GM18867 (cell line): ENCODE data around the gene C10orf90.
"Not testable (repeated sequence)": the region's sequence is repeated elsewhere in the genome, so short reads cannot be mapped to it uniquely, and the experiment has no call there.

Source experiments
- ATAC-seq: cut with Tn5 transposase; IDR thresholded peaks from one replicate; pipeline ENCODE4 v1.9.1; 2021; ENCODE audit warnings: mild to moderate bottlenecking, moderate library complexity; ENCODE audit not compliant: unreplicated experiment

C10orf90 gene

DNA sequence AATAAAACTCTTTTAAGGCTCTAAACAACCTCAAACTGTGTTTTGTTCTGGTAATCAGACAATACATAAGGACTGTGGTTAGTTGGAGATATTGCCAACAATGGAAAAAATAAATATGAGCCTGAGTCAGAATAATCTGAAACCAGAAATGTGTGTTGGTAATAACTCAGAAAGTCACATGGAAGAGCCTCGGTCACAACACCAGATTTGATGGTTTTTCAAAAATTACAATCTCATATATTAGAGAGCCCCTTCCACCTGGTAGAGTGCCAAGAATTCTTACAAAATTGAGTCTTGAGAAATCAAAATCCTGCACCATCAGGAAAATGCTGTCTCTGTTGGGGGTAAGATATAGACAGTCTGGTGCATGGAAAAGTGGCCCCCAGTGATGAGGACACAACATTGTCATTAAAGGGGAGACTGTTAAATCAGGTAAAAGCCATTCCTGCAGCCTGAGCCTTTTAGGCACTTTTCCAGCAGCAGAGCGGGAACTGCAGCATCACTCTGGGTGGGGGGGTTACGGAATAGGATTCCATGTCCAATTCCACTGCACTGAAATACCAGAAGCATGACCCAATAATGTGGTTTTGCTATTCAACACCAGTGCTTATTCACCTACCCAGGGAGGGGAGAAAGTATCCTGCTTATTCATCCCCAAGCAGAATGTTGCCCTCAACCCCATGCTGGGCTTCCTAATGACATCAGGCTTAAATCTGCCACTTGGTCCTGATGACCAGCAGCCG, 272.7 kb downstream of the C10orf90 start:
- no peak for ATAC-seq

DNA sequence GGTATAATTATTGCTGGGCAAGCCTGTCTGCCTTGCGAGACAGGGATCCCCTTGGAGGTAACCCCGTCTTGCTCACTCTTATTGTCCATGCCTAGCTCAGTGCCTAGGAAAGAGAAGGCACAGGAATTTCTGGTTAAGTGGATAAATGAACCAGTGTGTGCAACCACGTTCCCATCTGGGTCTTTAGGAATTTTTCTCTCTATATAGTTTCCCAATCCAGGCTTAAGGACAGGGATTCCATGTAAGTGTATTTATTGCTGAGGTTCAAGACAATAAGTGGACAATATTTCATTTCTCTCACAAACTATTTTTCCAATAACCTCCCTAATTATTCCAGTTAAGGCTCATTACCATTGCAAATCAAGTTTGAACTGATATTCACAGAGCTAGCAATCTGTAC, 273.3 kb downstream of the C10orf90 start:
- ATAC-seq, result no peak

DNA sequence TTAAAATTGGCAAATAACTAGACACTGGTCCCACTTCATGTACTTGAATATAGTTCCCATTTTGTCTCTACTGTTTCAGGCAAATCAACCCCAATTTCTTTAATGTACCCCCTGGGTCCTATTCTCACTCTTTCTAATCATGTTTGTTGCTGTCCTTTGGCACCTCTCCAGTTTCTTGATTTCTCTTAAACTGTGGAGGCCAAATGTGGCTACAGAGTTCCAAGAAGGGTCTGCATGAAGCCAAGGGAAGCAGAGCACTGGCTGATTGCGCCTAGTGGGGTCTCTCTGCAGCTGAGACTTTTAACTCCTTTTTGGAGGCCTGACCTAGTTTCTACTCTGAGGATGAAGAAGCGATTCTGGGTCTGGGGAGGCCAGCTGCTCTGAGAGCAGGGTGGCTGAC, 275.5 kb downstream of the C10orf90 start:
- no peak for ATAC-seq

DNA sequence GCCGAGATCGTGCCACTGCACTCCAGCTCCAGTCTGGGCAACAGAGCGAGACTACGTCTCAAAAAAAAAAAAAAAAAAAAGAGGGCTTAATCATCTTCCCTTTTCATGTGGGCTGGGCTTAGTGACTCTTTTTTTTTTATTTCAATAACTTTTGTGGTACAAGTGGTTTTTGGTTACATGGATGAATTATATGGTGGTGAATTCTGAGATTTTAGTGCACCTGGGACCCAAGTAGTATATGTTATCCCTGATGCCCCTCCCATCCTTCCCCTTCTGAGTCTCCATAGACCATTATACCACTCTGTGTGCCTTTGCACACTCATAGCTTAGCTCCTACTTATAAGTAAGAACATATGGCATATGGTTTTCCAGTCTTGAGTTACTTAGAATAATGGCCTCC, 277.4 kb downstream of the C10orf90 start:
- no peak for ATAC-seq

DNA sequence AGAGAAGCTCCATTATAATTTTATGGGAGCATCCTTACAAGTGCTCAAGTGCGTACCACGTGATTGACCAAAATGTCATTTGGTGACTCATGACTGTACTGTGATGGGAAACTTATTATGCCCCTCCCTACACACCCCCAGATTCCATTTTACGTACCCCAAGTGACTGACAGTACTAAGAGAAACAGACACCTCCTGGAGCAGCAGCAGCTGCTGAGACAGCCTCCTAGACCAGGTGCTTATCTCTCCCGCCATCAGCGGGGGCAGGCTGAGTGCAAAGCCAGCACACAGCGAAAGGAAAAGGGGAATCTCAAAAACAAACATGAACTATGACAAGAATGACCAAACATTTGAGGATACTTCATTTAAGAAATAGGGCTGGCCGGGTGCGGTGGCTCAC, 278.0 kb downstream of the C10orf90 start:
- no peak for ATAC-seq

DNA sequence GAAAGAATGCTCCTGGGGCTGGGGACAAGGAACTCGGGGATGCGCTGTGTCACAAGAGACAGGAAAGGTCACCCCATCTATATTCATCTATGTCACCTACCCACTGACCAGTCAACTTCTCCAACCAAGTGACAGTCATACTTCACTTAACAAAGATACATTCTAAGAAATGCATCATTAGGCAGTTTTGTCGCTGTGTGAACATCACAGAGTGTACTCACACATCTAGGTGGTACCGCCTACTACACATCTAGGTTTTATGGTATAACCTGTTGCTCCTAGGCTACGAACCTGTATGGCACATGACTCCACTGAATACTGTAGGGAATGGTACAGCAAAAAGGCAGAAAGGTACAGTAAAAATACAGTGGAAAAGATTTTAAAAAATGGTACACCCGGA, 278.4 kb downstream of the C10orf90 start:
- no peak for ATAC-seq

DNA sequence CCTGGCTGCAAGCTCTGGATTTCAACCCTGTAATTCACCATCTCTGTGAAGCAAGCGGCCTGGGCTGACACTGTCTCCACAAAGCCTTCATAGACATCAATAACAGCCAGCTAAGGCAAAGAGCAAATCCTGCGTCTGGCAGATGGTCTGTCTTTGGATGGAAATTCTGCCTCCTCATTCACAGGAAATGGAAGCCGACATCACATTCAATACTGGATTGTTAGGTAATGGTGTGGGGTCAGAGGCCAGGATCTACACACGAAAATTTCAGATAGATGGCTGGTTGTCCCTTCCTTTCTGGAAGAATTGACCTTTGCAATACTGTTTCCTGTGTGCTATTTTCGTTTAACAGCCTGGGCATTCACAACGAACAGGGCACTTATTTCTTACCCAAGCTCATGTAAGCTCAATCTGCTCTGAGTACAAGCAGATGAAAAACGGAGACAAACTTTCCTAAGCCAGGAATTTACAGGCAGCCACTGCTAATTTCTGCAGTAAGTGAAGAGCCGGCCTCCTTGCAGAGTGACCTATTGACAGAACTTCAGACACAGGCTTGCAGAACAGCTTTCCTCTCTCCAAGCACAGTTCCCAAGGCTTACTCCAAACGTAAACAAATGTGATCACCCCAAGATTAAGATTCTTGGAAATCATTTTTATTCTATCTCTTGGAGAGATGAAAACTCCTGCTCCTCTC, 279.2 kb downstream of the C10orf90 start:
- no peak for ATAC-seq

DNA sequence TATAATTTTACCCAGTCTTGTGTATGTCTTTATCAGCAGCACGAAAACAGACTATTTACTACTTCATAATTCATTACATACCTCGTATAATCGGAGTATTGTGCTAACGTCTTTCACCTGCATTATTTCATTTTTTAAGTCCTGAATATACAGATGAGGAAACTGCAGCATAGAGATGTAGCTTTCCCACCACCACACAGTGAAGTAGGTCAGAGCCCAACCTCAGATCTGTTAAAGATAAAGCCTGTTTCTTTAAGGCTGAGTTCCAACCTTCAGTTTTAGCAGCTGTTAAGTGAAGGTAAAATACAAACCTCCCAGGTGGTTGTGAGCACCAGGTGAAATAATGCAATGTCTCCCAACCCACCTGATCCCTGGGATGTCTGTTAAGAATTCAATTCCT, 280.2 kb downstream of the C10orf90 start:
- no peak for ATAC-seq

DNA sequence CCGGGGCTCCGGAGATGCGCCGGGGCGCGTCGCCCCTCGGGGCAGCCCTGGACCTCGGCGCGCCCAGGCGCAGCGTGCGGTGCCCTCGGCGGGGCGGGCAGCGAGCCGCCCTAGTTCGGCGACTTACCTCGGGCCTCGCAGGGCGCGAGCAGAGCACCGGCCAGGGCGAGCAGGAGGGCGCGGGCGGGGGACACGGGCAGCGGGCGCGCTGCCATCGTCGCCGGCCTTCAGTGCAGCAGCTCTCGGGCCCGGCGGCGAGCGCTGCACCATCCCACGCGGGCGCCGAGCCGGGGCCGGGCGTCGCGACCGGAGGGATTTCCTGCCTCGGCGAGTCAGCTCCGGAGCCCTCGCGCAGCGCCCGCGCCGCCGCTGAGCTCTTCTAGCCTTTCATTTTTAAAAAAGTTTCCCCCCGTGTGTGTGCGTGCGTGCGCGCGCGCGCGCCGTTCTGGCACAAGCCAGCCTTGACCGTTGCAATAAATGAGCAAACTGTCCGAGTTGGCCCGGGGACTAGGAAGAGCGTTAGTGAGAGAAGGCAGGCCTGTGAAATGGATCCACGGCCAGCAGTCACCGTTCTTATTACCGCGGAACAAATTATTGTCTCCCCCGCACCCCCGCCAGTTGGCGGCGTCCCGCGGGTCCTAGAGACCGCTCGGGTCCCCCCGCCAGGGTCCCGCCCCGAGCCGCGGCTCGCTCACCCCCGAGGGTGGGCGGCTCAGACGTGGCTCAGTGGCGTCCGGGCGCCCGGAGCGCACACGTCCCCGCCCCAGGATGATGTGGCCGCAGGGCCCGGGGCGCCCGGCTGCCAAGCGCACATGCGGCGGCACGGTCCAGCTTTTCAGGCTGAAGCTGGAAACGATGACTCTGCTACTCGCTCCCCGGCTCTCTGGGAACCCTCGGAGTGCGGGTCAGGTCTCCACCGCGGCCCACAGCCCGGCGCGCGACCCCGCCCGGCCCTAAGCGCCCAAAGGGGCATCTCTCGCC, 282.3 kb downstream of the C10orf90 start, which contains the start of gene ADAM12:
Gene ADAM12 (minus strand): TSS at position 547 of the 981 bp plus-strand sequence. CDS start 332 bp downstream, at position 215.
- ATAC-seq, result no peak

DNA sequence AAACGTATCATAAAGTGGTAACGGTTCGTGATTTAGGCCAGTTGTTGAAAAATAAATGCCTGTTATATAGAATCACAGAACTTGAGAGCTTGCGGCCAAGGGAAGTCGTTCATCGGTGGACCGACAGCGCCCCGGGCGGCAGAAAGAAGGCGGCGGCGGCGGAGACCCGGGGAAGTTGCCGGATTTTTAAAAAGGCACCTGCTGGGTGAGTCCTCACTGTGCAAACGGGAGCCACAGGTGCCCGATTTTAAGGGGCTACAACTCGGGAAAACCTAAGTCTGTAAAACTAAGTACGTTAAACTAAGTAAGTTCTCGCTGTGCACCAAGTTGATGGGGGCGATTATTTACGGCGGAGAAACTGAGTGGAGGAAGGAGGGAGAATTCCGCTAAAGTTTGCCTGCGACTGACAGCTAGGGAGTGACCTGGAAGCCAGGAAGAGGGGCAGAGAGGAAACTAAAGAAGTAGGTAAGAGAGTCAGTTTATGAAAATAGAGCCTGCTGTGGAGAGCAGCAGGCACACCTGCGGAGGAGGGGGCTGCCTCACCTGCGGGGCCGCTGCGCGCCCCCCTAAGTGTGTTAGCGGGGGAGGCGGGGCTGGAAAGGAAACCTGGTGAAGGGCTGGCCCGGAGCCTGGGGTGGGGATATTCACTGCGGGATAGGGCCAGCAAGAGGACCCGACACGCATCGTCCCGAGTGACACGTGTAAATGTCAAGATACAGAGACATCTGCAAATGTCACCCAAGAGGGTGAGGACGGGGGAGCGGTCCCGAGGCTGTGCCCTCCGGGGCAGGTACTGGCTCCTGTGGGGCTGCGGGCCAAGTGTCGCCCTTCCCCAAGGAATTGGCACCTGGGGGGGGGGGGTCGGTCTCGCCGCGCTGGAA, 283.2 kb downstream of the C10orf90 start:
- ATAC-seq, result no peak

DNA sequence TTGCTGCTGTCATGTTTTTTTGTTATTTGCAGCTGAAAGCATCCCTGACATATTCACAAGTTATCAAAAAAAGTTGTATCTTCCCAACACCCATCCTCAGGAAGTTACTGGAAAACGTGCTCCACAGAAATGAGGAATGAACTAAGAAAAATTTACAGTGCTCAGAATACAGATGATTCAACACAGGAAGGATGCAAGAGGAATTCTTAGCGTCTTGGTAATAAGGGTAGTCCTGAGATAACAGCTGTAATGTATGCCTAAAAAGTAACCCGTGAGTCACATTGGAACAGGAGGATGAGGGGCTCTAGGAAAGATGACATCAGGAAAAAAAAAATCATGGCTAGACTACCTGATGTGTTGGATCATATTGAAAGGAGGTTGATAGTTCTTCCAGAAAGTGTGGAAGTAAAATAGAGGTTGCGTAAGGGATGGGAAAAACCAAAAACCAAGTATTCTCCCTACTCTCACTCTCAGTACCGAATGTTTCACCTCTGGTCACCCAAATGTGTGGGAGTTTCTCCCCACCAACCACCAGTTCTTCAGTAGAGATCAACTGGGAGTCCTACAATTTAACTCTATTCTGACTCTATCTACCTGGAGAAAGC, 286.1 kb downstream of the C10orf90 start:
- ATAC-seq, result no peak

DNA sequence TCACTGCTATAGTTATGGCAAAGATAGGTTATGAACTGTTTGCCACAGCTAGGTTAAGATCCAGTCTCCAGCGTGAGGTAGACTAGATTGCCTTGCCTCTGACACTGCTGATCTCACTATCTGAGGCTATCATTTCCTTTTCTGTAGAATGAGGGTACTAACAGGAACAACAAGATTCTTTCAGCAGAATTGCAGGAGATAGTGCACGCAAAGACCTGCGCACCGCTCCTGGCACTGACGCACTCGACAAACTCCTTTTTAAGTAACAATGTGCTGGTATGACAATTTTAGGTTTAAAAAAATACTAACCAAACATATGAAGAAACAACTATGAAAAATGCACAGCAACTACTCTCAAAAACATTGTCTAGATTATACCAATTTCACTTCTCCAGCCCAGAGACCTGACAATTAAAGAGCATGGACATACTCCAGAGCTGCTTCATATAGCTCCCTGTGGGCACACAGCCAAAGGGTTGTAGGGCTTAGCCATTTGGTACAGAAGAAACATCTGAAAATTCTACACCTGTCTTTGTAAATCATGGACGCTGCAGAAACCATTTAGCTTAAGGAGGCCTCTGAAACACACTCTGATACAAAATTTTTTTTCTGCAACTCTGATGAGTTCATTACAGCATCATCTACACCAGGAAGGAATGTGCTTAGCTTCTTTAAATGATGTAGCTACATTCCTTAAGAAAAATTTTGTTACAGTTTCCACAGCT, 290.0 kb downstream of the C10orf90 start:
- no peak for ATAC-seq

DNA sequence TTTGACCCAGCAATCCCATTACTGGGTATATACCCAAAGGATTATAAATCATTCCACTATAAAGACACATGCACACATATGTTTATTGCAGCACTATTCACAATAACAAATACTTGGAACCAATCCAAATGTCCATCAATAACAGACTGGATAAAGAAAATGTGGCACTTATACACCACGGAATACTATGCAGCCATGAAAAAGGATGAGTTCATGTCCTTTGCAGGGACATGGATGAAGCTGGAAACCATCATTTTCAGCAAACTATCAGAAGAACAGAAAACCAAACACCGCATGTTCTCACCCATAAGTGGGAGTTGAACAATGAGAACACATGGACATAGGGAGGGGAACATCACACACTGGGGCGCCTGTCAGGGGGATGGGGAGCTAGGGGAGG, 291.3 kb downstream of the C10orf90 start:
- ATAC-seq, result not testable (repeated sequence)

DNA sequence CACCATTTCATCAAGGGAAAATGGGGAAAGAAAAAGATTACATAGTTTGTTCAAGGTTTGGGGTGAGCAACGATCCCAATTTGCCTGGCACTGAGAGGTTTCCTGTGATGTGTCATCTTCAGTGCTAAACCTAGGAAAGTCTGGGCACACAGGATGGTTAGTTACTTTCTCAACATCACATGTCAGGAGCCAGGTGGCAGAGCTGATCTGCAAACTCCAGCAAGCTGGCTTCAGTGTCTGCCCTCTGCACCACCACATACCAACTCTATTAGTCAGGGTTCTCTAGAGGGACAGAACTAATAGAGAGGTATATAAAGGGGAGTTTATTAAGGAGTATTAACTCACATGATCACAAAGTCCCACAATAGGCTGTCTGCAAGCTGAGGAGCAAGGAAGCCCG, 293.5 kb downstream of the C10orf90 start:
- ATAC-seq, result no peak

DNA sequence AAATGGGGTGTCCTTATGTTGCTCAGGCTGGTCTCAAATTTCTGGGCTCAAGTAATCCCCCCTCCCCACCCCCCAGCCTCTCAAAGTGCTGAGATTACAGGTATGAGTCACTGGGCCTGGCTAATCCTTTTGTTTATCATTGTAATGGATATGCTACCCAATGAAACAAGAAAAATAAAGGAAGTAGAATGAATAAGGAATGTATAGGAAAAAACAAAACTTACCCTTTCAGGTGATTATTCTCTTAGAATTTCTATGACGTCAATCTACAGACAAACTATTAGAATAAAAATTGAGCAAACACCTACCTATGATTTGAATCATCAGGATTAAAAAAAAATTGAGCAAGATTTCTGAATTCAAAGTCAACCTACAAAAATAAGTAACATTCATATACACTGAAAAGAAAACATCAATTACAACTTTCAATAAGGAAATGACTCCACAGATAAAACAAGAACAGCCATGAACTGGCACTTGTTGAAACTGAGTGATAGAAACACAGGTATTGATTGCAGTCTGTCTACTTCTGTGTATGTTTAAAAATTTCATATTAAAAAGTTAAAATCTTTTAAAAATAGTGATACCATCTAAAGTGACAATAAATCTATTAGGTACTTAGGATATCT, 294.5 kb downstream of the C10orf90 start:
- no peak for ATAC-seq

DNA sequence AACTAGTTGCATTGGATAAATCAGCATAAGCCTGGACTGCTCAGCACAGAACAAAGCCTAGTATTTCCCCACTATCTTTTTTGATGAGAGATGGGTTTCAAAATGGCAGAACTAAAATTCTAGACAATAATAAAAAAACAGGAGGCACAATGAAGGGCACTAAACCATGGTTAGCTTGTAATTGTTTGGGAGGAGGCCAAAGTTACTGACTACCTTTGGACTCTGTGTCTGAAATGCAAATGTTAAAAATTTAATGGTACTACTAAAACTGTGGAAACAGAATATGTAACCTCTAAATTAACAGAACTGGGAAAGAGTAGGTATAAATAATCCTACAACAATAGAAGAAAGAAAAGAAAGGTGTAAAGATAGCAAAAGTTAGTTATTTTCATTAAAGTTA, 295.2 kb downstream of the C10orf90 start:
- no peak for ATAC-seq
